Activated CD4-positive, CD25-positive, alpha-beta regulatory T cell treated with anti-CD3 and anti-CD28 coated beads, Interleukin-2, amount 50 U/mL, for 16 hours (primary cell): ENCODE results near the gene PRR35.

Source experiments
- DNase-seq: peaks from one replicate; pipeline ENCODE4 v3.0.0-alpha.2; 2020; ENCODE audit warnings: low read depth, low spot score

Gene PRR35

DNA sequence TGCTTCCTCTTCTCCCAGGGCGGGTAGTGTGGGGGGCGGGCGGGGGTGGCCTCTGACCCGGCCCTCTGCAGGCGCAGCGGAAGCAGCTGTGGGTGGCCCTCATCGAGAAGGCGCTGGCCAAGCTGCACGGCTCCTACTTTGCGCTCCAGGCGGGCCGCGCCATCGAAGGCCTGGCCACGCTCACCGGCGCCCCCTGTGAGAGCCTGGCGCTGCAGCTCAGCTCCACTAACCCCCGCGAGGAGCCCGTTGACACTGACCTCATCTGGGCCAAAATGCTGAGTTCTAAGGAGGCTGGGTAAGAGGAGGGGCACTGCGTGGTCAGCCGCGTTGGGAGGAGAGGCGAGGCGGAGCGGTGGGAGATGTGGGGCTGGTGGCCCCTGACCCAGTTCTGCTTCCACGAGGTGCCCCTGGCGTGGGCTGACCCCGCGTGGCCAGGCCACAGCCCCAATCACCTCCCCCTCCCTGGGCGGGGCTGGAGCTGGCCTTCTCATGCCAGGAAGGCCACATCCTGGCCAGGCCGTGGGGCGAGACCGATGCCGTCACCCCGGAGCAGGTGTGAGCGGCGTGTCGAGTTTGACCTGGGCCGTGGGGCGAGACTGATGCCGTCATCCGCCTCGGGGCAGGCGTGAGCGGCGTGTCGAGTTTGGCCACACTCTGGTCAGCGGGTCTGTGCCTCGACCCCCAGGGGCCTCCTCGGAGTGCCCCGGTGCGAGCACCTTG lies 10.5 kb upstream of the PRR35 start:
- DNase-seq, result no peak

GRCh38 chr16:551210-551609 lies 9.0 kb upstream of the PRR35 start:
- DNase-seq, result no peak

DNA sequence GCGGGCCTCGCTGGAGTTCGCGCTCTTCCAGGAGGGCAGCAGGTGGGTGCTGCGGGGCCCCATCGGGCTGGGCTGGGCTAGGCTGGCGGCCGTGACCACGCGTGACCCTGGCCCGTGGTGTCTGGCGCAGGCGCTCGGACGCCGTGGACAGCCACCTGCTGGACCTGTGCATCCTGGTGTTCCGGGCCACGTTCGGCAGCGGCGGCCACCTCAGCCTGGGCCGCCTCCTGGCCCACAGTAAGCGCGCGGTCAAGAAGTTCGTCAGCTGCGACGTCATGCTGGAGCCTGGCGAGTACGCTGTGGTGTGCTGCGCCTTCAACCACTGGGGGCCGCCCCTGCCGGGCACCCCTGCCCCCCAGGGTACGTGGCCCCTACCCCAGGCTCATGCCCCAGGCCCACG lies 8.0 kb upstream of the PRR35 start:
- no peak for DNase-seq

DNA sequence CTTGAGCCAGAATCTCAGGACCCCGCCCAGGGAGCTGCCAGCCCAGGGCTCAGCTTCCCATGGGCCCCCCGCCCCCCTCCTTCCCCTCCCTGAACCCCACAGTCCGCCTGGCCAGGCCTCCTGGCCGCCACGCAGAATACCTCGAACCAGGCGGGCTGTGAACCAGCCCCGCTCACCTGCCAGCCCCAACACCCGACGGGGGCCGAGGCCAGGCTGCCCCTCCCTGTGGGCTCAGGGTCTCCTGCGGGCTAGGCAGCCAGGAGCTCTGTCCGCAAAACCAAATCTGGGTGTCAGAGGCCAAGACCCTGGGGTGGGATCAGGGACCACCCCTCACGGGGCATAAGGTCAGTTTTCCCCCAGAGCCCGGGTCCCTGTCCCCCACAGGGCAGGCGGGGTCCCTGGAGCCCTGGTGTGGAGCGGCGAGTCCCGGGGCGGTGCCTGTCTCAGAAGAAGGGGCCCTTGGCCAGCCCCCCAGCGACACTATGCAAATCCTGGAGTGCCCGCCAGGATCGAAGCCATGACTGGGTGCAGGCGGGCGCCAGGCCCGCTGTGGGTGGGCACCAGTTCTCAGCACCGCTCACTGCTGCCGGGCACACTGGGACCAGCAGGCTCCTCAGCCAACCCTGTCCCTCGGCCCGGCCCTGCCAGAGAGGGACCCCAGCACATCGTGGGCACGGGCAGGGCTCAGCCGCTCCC lies 6.4 kb upstream of the PRR35 start:
- no peak for DNase-seq

- DNase-seq, result no peak
Measured at GRCh38 chr16:554297-554621, 5.9 kb upstream of the PRR35 start.

DNA sequence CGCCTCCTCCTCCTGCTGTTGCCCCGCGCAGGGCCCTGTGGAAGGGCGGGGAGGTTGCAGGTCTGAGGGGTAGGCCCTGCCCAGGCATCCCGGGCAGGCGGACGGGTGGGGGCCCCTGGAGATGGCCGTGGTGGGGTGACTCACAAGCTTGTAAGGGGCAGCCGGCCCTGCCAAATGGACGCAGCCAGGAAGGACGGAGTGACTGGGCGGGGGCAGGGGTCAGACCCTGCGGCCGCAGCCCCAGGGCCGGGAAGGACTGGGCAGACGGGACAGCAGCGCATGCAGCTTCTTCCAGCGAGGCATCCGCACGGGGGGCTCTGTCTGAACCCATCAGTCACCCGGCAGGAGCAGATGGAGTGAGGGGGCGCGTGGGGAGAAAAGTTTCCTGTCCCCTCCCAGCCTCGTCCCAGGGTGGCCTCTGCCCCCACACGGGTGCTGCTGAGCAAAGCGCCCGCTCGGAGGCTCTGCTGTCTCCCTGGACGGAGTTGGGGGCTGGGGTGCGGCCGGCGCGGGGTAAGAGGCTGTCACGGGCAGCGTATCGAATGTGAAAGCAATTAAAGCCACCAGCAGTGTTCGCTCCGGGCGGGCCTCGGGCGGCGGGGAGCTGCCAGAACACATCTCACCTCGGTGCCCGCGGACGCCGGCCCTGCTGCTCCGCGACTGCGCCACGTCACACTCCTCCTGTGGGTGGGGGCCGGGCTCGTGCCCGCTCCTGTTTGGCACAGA lies 5.4 kb upstream of the PRR35 start:
- no peak for DNase-seq

GRCh38 chr16:555528-556473 lies 4.4 kb upstream of the PRR35 start:
- no peak for DNase-seq

DNA sequence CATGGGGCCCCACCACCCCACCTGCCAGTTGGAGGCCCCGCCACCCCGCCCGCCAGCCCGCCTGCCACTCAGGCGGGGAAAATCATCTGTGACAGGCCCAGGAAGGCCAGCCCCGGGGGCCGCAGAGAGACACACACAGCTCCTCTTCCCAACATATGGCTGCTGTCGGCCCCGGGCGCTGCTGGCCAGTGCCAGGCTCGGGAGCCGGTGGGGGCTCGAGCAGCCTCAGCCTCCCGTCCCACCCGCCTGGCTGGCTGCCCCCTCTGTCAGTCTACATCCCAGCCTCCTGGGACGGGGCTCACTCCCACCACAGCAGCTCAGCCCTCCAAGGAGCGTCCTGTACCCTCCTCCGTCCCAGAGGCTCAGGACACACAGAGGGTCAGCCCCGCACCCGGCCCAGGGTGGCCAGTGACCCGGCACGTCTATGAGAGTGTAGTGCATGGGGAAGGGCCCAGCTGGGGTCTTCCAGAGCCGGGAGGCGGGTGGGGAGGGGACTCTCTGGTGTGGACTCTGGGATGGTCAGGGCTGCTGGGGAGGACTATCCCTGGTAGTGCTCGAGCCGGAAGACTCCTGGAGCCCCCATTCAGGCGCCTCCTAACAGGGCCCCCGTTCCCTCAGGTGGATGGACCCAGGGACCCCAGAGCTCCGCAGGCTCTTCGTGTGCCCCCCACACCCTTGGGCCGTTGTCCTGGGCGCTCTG lies 3.6 kb upstream of the PRR35 start:
- DNase-seq, result no peak

- no peak for DNase-seq
Measured at GRCh38 chr16:557463-558297, 2.5 kb upstream of the PRR35 start.

DNA sequence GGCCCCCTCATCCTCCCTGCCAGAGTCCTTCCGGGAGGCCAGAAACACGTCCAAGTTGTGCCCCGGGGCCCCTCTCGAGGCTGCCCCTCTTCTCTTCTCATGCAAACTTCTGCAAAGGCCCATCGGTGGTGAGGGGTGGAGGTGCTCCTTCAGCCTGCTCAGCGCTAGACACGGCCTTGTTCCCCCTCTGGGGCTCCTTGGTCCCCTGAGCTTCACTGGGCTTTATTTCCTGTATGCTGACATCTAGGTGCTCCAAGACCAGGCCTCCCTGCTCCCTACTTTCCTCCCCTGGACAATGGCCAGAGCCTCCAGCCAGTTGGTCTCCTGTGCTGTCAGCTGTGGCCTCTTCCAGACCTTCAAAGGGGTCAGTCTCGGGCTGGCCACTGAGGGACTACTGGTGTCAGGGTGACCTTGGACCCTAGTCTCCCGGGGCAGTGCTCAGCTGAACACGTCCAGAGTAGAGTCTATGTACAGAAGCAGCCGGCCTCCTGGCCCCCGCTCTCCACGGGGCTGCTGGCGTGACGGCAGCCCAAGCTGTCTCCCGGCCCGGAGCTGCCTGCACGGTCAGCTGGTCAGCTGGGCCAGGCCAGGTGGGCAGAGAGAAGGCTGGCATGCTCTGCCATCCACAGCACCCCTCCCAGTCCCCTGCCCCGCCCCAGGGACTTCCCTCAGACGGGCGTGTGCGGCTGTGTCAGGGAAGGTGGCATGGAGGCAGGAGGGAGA lies 1.7 kb upstream of the PRR35 start:
- no peak for DNase-seq

- no peak for DNase-seq
Measured at GRCh38 chr16:559021-559380, 1.2 kb upstream of the PRR35 start.

GRCh38 chr16:559411-560203 lies 587 bp upstream of the PRR35 start:
- DNase-seq, result no peak

DNA sequence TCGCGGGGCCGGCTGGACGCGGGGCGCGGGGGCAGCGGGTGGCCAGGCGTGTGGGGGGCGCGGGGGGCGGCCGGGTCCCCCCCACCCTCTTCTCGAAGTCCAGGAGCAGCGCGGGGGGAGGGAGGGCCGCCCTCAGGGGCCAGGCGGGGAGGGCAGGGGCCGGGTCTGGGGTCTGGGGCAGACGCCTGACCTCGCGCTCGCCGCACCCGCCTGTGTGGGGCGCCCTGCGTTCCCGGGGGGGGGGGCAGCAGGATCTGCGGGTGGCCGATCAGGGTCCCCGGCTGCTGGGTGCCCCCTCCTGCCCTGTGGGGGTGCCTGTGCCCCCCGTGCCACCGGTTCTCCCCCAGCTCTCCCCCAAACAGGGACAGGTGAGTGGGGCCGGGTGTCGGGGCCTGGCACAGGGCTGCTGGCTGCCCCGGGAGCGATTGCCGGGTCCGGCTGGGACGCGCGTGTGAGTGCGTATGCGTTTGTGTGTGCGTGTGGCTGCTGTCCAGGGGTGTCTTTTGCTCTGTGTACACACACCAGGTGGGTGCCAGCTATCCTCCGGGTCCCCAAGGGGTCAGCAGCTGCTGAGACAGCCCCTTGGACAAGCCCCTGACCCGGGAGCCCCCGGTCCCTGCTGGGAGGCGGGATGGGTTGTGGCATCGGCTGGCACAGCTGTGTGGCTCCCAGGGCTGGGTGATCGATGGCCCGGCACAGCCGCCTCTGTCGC lies 663 bp downstream of the PRR35 start:
- no peak for DNase-seq

GRCh38 chr16:561413-561794 lies 1.2 kb downstream of the PRR35 start:
- no peak for DNase-seq

- DNase-seq, result no peak
Measured at GRCh38 chr16:561957-562938, 2.1 kb downstream of the PRR35 start.

DNA sequence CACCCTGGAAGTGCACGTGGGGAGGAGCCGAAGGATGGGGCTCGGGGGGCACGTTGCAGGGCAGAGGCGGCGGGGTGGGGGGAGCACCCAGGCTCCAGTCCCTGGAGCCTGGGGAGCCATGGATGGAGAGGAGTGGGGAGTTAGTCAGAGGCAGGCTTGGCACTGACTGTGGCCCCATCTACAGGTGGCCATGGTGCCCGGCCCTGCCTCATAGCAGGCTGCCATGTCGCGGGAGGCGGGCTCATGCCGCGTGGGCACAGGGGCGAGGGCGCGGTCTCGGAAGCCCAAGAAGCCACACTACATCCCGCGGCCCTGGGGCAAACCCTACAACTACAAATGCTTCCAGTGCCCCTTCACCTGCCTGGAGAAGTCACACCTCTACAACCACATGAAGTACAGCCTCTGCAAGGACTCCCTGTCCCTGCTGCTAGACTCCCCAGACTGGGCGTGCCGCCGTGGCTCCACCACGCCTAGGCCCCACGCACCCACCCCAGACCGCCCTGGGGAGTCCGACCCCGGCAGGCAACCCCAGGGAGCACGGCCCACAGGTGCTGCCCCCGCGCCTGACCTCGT lies 3.0 kb downstream of the PRR35 start:
- DNase-seq, result no peak
